ENCODE results near the gene KPNA4.
A peak's percentile ranks its signal among the peaks of the same experiment; 100 is the strongest.
"Not testable (repeated sequence)": the region's sequence is repeated elsewhere in the genome, so short reads cannot be mapped to it uniquely, and the experiment has no call there.

Gene KPNA4

DNA sequence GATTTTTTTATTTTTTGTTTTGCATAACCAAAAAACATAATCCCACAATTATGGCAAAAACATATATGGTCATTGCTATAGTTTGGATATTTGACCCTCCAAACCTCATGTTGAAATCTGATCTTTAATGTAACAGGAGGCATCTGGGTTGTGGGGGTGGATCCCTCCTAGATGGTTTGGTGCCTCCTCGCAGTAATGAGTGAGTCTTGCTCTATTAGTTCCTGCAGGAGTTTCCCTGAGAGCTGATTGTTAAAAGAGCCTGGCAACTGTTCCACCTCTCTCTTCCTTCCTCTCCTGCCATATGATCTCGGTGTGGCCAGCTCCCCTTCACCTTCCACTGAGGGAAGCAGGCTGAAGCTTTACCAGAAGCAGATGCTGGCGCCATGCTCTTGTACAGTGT is 82.6 kb downstream of the KPNA4 start:
- DNase-seq, result no peak

DNA sequence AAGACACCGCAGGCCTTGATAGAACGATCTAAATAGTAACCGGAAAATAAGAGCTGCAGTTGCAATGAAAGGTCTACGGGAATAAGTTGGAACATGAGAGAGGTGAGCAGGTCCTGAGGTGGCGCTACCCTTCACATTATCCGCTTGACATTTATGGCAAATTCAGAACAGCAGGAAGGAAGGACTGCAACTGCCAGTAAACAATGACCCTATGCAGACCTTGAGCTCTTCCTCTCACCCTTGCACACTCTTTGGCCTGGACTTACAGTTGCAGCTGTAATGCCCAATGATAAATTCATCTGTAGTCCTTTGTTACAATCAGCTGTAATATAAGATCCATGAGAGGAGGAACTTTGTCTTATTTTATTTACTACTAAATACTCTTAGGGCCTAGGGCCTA is 83.5 kb downstream of the KPNA4 start:
- DNase-seq, result no peak

DNA sequence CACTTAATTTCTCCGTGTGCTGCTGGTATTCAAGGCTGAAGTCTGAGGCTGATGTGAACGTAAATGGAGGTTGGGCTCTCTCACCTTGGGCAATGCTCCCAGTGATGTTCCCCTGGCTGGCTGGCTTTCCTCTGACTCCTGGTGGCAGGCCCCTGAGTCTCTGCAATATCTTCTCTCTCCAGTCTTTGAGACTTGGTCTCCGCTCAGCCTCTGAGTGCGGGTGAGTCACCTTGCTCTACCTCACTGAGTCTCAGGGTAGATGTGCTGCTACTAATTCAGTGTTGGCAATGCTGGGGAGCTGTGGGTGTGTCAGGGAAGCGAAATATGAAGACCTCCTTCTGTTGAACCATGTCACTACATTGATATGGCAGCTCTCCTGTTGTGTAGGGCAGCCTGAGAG is 84.4 kb downstream of the KPNA4 start:
- no peak for DNase-seq

DNA sequence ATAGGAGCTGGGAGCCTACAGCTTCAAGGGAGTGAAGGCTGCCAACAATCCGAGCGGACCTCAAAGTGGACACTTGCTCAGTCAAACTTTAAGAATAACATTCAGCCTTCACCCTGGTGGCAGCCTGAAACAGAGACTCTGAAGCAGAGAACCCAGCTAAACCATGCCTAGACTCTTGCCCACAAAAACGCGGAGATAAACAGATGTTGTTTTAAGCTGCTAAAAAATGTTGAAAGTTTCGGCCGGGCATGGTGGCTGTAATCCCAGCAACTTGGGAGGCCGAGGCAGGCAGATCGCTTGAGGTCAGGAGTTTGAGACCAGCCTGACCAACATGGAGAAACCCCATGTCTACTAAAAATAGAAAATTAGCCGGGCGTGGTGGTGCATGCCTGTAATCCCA is 86.0 kb downstream of the KPNA4 start:
- DNase-seq, result no peak

DNA sequence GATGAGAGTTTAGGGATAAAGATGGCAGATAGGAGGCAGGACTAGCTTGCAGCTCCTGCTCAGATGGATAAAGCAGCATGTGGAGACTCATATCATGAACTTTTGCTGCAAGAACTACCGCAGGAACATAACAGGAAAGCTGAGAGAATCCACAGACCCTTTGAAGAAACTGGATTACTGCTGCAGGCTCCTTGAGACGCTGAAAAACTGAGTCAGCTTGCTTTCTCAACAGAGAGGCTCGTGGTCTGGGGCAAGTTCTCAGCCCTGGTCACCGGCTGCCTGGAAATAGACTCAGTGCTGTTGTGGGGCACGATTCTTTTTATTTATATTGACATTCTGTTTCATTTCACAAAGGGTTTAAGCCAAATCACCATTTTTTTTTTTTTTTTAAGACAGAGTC is 87.0 kb downstream of the KPNA4 start:
- DNase-seq, result no peak

DNA sequence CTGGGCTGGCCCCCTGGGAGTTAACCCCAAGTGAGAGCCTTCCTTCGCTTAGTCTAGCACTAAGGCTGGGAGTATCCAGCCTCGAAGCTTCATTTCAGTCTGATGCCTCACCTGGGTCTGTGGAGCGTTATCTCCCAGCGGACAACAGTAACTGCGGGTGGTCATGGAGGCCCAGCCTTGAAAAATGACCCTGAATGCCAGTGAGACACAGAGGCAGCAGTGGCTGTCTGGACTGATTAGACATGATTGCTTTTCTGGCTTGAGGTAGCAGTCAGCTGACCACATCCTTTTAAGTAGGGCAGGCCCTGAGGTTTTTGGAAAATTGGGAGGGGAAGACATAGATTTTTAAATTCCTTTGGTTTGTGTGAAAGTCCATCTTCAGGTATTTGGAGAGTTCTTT is 87.6 kb downstream of the KPNA4 start:
- no peak for DNase-seq

DNA sequence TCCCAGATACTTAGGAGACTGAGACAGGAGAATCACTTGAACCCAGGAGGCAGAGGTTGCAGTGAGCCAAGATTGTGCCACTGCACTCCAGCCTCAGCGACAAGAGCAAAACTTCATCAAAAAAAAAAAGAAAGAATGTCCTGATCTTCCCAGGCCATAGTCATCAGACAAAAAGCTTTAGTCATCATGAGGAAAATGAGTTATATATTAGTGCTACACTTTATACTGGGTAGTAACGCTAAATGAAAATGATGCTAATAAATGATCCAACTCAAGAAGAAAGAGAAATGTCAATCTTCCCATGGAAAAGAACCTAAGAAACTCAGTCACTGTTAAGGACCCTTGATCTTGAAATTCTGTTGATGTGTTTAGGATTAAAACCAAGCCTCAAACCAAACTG is 89.5 kb downstream of the KPNA4 start:
- DNase-seq, result no peak

DNA sequence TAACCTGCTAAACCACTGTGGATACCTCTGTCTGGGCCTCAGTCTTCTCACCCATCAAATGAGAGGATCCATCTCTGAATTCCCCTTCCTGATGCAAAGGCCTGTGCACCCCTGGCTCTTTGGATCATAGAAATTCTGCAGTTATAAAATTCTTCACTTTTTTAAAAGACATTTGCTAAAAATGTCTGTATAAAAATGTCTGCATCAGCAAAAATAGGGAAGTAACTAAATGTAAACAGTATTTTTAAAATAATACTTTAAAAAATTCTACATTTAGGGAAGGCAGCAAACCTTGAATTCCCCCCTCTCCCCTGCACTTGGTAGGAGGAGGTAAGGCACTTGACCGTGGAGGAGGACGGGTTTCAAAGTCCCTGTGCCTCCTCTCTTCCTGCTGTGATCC is 90.2 kb downstream of the KPNA4 start:
- no peak for DNase-seq

DNA sequence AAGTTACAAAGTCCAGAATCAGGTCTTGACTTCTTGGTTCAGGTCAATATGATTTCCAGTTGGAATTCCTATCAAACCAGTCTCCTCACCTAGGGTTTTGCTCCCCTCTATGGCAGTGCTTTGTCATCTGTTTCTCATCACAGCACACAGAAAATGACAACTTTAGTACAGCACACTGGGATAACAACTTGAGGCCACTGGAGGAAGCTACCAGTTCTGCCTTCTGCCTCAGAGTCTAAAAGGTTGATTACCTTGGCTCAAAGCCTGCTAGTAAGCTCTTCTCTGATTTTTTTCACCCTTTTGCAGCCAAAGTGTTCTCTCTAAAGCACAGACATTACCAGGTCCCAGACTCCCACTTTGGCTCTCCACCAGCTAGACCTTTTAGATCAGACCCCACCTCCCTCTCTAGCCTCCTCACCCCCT is 90.9 kb downstream of the KPNA4 start:
- DNase-seq, result no peak

DNA sequence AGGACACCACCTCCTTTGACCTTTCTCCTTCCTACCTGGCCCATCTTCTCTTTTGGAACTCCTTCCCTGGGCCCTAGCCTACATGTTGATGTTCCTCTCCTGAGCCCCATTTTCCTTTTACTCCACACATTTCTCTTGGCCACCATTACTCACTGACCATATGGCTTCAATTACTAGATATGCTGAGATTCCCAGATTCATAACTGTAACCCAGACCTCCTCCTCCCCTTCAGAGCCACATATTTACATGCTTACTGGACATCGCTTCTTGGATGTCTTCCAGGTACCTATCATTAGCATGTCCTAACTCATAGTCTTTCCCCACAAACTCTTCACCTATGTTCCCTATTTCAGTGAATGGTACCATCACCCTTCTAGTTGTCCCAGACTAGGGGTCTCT is 91.4 kb downstream of the KPNA4 start:
- no peak for DNase-seq

DNA sequence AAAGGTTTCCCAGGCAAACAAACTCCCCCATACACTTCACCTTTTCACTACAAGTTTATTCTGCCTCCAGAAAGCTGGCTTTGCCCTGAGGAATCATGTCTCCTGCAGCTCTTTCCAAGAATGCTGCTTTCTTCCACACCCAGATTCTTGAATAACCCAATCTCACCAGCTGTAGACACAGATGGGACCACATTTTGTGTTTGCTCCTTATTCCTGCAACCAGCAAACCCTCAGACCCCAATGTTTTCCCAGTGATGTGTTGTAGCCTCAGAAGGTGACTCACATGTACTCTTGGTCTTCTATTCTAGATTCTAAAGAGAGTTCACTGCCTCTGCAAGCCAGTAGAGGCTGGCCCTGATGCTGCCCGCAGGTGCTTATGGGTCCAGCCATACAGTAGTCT is 92.2 kb downstream of the KPNA4 start:
- DNase-seq, result no peak

DNA sequence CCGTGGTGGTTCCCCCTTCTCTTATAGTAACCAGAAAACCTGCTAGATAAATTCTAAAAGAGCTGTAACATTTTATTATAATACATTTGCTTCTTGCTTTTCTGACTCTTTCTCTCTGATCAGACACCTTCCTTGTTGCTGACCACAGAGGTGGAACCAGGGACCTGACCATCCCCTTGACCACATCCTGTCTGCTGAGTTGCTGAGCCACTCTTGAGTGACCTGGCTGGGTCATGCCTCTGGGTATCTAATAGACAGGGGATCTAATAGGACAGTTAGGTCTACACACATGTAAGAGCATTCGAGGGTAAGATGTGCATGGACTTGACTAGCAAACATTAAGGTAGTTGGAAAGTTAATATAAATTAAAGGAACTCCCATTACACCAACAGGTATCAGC is 93.0 kb downstream of the KPNA4 start:
- DNase-seq, result no peak

DNA sequence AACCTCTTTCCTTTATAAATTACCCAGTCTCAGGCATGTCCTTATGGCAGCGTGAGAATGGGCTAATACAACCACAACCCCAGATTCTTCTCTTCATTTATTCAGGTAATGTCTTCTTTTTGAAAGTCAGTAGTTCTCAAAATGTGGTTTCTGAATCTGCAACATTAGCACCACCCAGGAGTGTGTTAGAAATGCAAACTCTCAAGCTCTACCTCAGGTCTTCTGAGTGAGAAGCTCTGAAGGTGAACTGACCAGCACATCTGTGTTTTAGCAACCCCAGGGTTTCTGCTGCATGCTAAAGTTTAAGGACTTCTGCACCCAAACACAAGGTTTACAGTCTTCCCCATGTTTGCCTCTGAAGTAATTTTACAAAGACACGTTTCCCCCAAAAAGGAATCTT is 93.5 kb downstream of the KPNA4 start:
- DNase-seq, result no peak

DNA sequence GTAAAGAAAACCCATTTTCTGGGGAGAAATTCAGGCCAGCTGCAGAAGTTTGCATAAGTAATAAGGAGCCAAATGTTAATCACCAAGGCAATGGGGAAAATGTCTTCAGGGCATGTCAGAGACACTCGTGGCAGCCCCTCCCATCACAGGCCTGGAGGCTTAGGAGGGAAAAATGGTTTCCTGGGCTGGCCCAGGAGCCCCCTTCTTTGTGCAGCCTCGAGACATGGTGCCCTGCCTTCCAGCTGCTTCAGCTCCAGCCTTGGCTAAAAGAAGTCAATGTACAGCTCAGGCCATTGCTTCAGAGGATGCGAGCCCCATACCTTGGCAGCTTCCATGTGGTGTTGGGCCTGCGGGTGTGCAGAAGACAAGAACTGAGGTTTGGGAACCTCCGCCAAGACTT is 95.2 kb downstream of the KPNA4 start:
- no peak for DNase-seq

DNA sequence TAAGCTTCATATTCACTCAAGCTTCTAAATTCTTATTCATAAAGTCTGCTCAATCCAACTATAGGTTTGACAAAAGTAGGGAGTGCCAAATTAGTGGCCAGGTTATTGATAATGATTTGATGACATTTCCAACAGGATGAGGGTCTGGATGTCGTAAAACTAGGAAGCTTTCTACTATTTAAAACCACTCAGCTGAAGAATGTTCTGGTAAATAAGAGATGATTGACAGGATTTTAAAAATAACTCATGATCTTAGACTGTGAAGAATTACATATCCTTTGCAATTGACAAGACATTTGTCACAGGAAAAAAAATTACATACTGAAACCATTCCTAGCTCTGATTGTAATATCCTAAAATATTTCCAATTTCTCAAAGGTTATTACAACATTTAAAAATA is 100.4 kb downstream of the KPNA4 start:
- DNase-seq, result no peak

DNA sequence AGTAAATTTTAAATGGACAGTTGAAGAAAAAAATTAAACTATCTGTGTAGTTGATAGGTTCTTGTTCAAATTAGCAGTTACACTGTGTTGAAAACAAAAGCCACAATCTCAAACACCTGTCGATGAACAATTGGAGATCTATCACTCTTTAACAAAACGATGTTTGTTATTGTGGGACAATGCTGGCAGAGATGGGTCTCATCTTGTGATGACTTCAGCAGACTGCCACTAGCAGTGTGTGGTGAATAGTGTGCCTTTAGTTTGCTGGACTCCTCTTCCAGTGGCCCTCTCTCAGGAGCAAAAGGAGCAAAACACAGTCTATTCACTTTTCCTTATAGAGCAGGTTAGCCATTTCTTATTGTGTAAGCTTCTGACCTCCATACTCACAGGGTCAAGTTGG is 101.0 kb downstream of the KPNA4 start:
- no peak for DNase-seq

DNA sequence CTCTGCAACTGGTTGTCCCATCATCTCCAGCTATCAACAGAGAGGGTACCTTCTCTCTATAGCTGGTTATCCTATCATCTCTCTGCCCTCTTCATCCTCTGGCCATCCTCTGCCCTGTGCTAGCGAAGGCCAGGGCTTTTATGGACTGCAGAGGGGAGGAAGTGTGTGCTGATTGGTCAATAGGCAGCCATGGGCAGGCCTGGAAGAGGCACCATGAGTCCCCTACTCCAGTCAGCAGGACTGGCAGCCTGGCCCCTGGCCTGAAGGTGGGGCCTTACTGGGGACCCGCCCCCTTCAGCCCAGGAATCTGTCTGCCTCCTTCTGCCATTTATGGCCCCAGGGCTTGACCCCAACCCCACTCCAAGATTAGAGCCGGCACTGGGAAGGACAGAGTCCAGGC is 105.3 kb downstream of the KPNA4 start:
- no peak for DNase-seq

DNA sequence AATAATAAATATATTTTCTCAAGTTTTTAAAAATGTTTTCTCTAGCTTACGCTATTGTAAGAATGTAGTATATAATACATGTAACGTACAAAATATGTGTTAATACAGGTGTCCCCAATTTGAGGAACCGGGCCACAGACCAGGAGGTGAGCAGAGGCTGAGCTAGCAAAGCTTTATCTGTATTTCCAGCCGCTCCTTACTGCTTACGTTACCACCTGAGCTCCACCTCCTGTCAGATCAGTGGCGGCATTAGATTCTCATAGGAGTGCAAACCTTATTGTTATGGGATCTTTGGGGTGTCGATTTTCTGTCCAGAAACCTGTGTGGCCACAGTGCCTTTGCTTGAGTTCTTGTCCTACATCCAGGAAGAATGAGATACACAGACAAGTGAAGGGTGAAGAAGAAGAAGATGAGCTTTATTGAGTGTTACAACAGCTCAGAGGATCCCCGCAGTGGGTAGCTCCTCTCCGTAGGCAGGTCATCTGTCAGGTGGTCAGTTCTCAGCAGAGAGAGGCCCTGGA is 105.9 kb downstream of the KPNA4 start:
- DNase-seq, result no peak

DNA sequence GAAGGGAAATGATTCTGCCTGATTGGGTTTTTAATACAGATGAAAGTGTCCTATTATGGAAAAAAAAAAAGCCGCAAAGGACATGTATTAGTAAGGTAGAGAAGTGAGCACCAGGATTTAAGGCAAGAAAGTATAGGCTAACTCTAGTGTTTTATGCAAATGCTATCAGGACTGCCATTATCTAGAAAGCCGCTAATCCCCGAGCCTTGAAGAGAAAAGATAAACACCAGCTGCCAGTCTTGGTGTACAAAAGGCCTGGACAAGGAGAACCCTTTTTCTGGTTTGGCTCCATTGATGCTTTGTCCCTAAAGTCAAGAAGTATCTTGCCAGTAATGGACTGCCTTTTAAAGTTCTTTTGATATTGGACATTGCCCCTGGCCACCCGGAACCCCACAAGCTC is 107.2 kb downstream of the KPNA4 start:
- no peak for DNase-seq

DNA sequence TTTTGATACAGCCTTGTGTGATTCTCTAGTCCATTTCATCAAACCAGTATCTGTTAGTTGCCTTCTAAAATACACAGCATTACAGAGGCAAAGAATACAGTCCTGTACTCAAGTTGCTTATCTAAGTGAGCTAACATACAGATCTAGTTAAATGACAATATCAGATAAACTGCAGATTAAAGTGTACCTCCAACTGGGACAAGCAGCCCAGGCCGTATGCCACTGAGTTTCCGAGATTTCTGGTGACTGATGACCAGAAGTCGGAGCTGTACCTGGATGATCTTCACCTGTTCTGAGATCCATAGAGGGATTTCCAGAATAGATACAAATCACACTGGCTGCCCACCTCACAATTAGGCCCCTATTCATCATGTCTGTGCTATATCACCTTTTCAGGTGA is 109.5 kb downstream of the KPNA4 start:
- DNase-seq, result no peak

DNA sequence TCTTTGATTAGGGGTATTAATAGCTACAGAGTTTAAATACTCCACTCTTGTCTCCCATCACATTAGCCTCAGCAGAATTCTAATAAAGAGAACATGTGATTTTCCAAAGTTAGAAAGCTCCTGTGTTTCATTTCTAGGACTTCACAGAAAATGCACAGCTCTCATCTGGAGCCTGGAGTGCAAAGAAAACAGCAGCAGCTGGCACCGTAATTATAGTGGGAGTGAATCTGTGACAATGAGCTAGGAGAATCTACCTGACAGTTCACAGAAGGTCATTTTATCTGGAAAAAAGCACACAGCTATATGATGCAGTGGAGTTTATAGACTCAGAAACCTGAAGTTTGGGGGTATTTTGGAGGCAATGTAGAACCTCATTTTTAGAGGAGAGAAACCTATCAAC is 110.4 kb downstream of the KPNA4 start:
- no peak for DNase-seq

DNA sequence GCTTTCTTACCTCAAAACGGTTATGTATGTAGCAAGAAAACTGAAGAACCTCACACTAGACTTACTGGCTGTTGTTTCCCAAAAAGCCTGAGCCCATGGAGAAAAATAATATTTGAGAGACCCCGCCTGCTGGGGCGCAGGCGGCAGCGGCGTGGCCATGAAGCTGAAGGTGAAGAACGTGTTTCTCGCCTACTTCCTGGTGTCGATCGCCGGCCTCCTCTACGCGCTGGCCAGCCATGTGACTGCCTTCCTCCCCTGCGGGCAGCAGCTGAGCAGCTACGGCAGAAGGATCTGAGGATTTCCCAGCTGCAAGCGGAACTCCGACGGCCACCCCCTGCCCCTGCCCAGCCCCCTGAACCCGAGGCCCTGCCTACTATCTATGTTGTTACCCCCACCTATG is 113.1 kb downstream of the KPNA4 start:
- not testable (repeated sequence) for DNase-seq

DNA sequence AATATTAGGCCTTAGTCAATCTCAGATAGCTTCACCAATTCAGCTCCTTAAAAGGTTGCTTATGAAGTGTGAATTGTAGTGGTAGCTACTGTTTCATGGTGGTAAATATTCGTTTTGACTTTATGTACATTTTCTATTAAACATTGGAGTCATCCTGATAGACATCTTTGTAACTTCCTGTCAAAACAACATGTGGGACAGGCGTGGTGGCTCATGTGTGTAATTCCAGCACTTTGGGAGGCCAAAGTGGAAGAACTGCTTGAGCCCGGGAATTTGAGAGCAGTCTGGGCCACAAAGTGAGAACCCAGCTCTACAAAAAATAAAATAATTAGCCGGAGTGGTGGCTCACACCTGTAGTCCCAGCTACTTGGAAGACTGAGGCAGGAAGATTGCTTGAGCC is 113.8 kb downstream of the KPNA4 start:
- no peak for DNase-seq

DNA sequence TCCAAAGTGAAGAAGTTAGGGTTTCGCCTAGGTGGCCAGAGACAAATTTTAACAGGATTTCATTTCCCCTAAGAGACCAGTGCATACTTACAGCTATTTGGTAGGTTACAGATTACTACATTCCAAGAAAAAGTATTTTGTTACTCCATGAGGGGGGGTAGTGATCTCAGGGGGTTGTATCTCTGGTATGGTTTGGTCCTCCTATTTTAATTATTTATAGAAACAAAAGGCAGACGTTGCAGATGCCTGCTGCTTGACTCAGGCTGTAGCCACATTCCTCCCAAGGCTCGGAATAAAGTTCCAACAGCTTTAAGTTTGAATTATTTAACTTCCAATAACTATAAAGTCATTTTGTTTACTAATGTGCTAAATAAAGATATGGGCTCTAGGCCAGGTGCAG is 114.5 kb downstream of the KPNA4 start:
- DNase-seq, result no peak

DNA sequence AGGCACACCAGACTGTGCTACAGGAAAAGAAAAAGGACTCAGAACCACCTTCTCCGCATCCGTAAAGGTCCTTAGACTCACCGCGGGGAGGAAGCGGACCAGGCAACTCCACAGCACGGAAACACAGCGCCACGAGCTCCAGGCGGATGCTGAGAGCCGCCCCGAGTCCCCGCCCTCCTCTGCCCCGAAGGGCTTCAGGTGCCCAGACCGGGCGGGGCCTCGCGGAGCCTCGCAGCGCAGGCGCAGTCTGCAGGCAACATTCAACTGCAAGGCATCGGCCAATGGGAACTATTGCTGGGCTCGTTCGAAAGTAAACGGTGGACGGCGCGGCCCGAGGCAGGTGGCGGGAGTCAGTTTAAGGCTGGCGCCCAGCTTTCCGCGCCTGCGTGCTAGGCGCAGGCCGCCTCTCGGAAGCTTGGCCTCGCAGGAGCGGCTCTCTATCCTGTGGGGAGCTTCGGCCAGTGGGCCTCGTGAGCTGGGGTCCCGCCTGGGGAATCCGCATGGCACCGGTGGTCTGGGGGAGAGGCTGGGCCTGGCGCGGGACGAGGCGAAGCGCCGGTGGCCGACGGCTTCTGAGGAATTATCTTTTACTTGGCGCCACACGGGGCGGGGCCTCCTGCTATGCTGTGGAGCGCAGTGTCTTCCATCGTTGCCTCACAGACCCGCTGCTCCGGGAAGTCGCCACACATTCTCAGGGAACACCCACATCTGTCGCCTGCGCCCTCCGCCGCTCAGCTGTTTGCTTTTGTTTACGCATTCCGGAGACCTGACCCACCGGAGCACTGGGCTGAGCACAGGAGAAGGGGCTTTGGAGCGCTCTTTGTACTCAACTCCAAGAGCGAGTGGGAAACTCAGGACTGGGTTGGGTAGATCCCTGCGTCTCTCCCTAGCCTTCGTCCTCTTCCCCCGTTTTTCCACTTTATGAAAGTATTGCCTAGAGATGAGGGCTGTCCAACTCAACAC is 115.5 kb downstream of the KPNA4 start, which contains the start of gene TRIM59:
TSS of gene TRIM59 (minus strand) at position 151 of the 963 bp plus-strand sequence. CDS start 10,603 bp downstream, outside the sequence.
- DNase-seq, result peak; percentile 72
